ENCODE measurements around the gene TRIM66. TPM values are rescaled to one million over a fixed set of nuclear protein-coding genes. Genes with fewer than 3 reads are reported as not detected.
"Not testable (repeated sequence)": the region's sequence is repeated elsewhere in the genome, so short reads cannot be mapped to it uniquely, and the experiment has no call there.

TRIM66 gene
- total RNA-seq, 1 experiment from 2014 or later: 0.83 TPM

GRCh38 chr11:8672346-8672745, 10.1 kb downstream of the TRIM66 start:
- no peaks in the 10 kb centered on the region for H3K27me3 ChIP-seq (ENCODE audit: control insufficient read depth, insufficient read depth, low read length)
- no peak overlapping the region for H3K4me3 ChIP-seq (ENCODE audit: insufficient read depth, low read depth, low read length)
- DNase-seq: no peak
- no peaks in the 10 kb centered on the region for H3K36me3 ChIP-seq (replicated peaks; ENCODE audit: control insufficient read depth, insufficient read depth, low read length)

DNA sequence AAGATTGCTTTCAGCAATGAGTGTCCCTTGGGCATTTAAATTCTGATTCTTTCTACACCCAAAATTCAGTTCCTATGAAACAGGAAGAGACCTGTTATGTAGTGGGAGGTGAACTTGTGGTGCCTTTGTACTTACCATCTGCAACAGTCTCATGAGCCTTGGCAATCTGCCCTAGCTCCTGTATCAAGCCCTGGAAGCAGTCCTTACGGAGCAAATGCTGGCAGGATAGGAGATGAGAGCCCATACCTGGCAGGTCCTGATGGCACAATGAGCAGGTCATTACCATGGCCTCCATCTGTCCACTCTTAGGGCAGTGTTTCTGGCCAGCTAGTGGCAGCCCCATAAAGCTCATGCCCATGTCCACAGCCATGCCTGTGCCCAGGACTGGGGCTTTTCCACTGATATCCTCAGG, 10.8 kb downstream of the TRIM66 start:
- H3K4me3 ChIP-seq (ENCODE audit: insufficient read depth, low read depth, low read length): no peak overlapping the region
- DNase-seq: no peak
- no peaks in the 10 kb centered on the region for H3K36me3 ChIP-seq (replicated peaks; ENCODE audit: control insufficient read depth, insufficient read depth, low read length)
- H3K27me3 ChIP-seq (ENCODE audit: control insufficient read depth, insufficient read depth, low read length): no peaks in the 10 kb centered on the region

- Histone ChIP-seq H3K27me3 (ENCODE audit: control insufficient read depth, insufficient read depth, low read length) (no peaks in the 10 kb centered on the region), H3K4me3 (ENCODE audit: insufficient read depth, low read depth, low read length) (no peak overlapping the region), H3K36me3 (replicated peaks; ENCODE audit: control insufficient read depth, insufficient read depth, low read length) (no peaks in the 10 kb centered on the region)
- DNase-seq: peak; percentile 76
Measured at GRCh38 chr11:8671193-8671612, 11.3 kb downstream of the TRIM66 start.

DNA sequence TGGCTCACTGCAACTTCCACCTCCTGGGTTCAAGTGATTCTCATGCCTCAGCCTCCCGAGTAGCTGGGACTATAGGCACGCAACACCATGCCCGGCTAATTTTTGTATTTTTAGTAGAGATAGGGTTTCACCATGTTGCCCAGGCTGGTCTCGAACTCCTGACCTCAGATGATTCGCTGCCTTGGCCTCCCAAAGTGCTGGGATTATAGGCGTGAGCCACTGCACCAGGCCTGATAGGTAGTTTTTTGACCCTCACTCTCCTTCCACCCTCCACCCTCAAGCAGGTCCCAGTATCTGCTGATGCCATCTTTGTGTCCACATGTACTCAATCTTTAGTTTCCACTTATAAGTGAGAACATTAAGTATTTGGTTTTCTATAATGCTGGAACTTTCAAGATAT, 12.4 kb downstream of the TRIM66 start:
- H3K27me3 ChIP-seq (ENCODE audit: control insufficient read depth, insufficient read depth, low read length); H3K36me3 ChIP-seq (replicated peaks; ENCODE audit: control insufficient read depth, insufficient read depth, low read length); H3K4me3 ChIP-seq (ENCODE audit: insufficient read depth, low read depth, low read length); DNase-seq: not testable (repeated sequence)

GRCh38 chr11:8665222-8665621, 17.2 kb downstream of the TRIM66 start:
- Histone ChIP-seq H3K4me3 (ENCODE audit: insufficient read depth, low read depth, low read length) (no peak overlapping the region), H3K27me3 (ENCODE audit: control insufficient read depth, insufficient read depth, low read length) (no peaks in the 10 kb centered on the region), H3K36me3 (replicated peaks; ENCODE audit: control insufficient read depth, insufficient read depth, low read length) (no peaks in the 10 kb centered on the region)
- no peak for DNase-seq

- no peaks in the 10 kb centered on the region for H3K27me3 ChIP-seq (ENCODE audit: control insufficient read depth, insufficient read depth, low read length)
- H3K4me3 ChIP-seq (ENCODE audit: insufficient read depth, low read depth, low read length): no peak overlapping the region
- H3K36me3 ChIP-seq (replicated peaks; ENCODE audit: control insufficient read depth, insufficient read depth, low read length): no peaks in the 10 kb centered on the region
- DNase-seq: no peak
Measured at GRCh38 chr11:8661001-8661795, 21.3 kb downstream of the TRIM66 start.

DNA sequence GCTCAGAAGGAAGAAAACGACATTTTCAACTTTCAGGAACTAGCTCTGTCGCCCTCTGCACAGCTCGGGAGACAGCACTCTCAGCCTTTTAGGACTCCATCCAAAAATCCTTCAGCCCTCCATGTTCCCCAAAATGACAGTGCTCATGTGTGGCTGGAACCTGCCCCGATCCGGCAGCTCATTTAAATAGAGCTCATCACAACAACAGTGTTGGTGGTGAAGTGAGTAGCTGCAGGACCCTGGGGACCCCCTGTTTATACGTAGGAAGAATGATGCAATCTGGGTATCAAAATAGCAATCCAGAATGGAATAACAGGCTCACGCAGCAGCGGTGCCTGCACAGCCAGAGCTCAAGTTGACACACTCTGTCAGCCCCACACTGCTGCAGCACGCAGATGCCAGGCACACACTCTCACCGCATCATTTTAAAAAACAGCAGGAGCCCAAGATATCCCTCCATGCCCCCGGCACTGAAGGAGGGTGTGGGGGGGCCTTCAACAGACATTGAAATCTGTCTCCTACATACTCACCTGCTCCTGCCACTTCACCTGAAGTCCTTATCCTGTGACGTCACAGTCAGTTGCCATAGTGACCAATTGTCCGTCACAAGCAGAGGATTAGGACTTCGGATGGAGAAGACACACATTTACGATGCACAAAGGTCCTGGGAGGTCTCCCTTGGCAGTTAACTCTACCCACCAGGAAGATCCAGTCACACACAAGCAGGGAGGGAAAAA, 24.0 kb downstream of the TRIM66 start:
- Histone ChIP-seq H3K36me3 (replicated peaks; ENCODE audit: control insufficient read depth, insufficient read depth, low read length) (no peaks in the 10 kb centered on the region), H3K27me3 (ENCODE audit: control insufficient read depth, insufficient read depth, low read length) (no peaks in the 10 kb centered on the region), H3K4me3 (ENCODE audit: insufficient read depth, low read depth, low read length) (no peak overlapping the region)
- DNase-seq: no peak

- DNase-seq: no peak
Measured at GRCh38 chr11:8656291-8656690, 26.2 kb downstream of the TRIM66 start.

GRCh38 chr11:8654503-8654902, 28.0 kb downstream of the TRIM66 start:
- Histone ChIP-seq H3K36me3 (replicated peaks; ENCODE audit: control insufficient read depth, insufficient read depth, low read length) (no peaks in the 10 kb centered on the region), H3K4me3 (ENCODE audit: insufficient read depth, low read depth, low read length) (no peak overlapping the region), H3K27me3 (ENCODE audit: control insufficient read depth, insufficient read depth, low read length) (no peaks in the 10 kb centered on the region)
- DNase-seq: no peak

More at GRCh38 chr11:8656291-8656690, 26.2 kb downstream of the TRIM66 start:
- Histone ChIP-seq H3K27me3 (ENCODE audit: control insufficient read depth, insufficient read depth, low read length) (no peaks in the 10 kb centered on the region), H3K4me3 (ENCODE audit: insufficient read depth, low read depth, low read length) (no peak overlapping the region), H3K36me3 (replicated peaks; ENCODE audit: control insufficient read depth, insufficient read depth, low read length) (no peaks in the 10 kb centered on the region)

GRCh38 chr11:8652140-8652539, 30.3 kb downstream of the TRIM66 start:
- Histone ChIP-seq H3K27me3 (ENCODE audit: control insufficient read depth, insufficient read depth, low read length) (no peaks in the 10 kb centered on the region), H3K4me3 (ENCODE audit: insufficient read depth, low read depth, low read length) (no peak overlapping the region), H3K36me3 (replicated peaks; ENCODE audit: control insufficient read depth, insufficient read depth, low read length) (no peaks in the 10 kb centered on the region)
- no peak for DNase-seq

- Histone ChIP-seq H3K27me3 (ENCODE audit: control insufficient read depth, insufficient read depth, low read length) (no peaks in the 10 kb centered on the region), H3K36me3 (replicated peaks; ENCODE audit: control insufficient read depth, insufficient read depth, low read length) (no peaks in the 10 kb centered on the region), H3K4me3 (ENCODE audit: insufficient read depth, low read depth, low read length) (no peak overlapping the region)
- DNase-seq: no peak
Measured at GRCh38 chr11:8650401-8650990, 32.0 kb downstream of the TRIM66 start.

GRCh38 chr11:8649361-8649760, 33.1 kb downstream of the TRIM66 start:
- no peak overlapping the region for H3K4me3 ChIP-seq (ENCODE audit: insufficient read depth, low read depth, low read length)
- no peak for DNase-seq

DNA sequence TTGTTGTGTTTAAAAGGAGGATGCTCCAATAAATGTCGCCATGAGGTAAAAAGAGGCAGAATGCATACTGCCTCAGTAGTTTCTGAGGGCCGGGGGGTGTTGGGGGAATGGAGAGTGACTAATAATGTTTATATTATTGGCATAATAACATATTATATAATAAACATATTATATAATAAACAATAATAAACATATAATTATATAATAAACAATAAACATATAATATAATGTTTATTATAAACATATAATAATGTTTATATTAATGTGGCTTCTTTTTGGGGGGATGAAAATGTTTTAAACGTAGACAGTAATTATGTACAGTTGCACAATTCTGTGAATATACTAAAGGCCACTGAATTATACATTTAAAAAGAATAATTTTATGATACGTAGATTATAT, 35.6 kb downstream of the TRIM66 start:
- no peaks in the 10 kb centered on the region for H3K27me3 ChIP-seq (ENCODE audit: control insufficient read depth, insufficient read depth, low read length)
- no peaks in the 10 kb centered on the region for H3K36me3 ChIP-seq (replicated peaks; ENCODE audit: control insufficient read depth, insufficient read depth, low read length)
- DNase-seq: no peak
- no peak overlapping the region for H3K4me3 ChIP-seq (ENCODE audit: insufficient read depth, low read depth, low read length)

More at GRCh38 chr11:8649361-8649760, 33.1 kb downstream of the TRIM66 start:
- H3K36me3 ChIP-seq (replicated peaks; ENCODE audit: control insufficient read depth, insufficient read depth, low read length): no peaks in the 10 kb centered on the region
- no peaks in the 10 kb centered on the region for H3K27me3 ChIP-seq (ENCODE audit: control insufficient read depth, insufficient read depth, low read length)

GRCh38 chr11:8642196-8642841, 40.1 kb downstream of the TRIM66 start:
- H3K4me3 ChIP-seq (ENCODE audit: insufficient read depth, low read depth, low read length): no peak overlapping the region
- no peak for DNase-seq
- H3K36me3 ChIP-seq (replicated peaks; ENCODE audit: control insufficient read depth, insufficient read depth, low read length): no peaks in the 10 kb centered on the region
- H3K27me3 ChIP-seq (ENCODE audit: control insufficient read depth, insufficient read depth, low read length): no peaks in the 10 kb centered on the region

All from H7 (cell line).